Right atrium auricular region (tissue), 2 donors: ENCODE results near the gene PGLYRP4. TPM values are rescaled to one million over a fixed set of nuclear protein-coding genes. Genes with fewer than 3 reads are reported as not detected.

Experiments
- DNase-seq: peaks from one replicate; pipeline ENCODE4 v3.0.0-alpha.2; 2019; ENCODE audit warnings: low spot score
- H3K27ac ChIP-seq, 2 donors: fragments of 200-600 bp; sonication (generic); 1 replicate in 1 of 2; 2 replicates in 1 of 2; pipeline ENCODE4 v1.5.1; 2016 to 2019
- H3K27me3 ChIP-seq, 2 donors: fragments of 200-600 bp; sonication (generic); one replicate each; pipeline versions ENCODE4 v1.5.1 to v1.6.0; 2017 to 2019
- H3K36me3 ChIP-seq: fragments of 200-600 bp; sonication (generic); one replicate; pipeline ENCODE4 v1.5.1; 2016
- H3K4me1 ChIP-seq, 2 donors: fragments of 200-600 bp; sonication (generic); one replicate each; pipeline versions ENCODE4 v1.5.1 to v1.6.0; 2017 to 2019
- H3K4me3 ChIP-seq, 2 donors: fragments of 200-600 bp; sonication (generic); 1 replicate in 1 of 2; 2 replicates in 1 of 2; pipeline ENCODE4 v1.5.1; 2017 to 2019; ENCODE audit warnings: mild to moderate bottlenecking in 1 of 2, moderate library complexity in 1 of 2
- H3K9me3 ChIP-seq, 2 donors: fragments of 200-600 bp; sonication (generic); one replicate each; pipeline ENCODE4 v1.5.1; 2019
- CTCF ChIP-seq, 2 donors: fragments of 200-600 bp; sonication (generic); IDR thresholded peaks; one replicate each; pipeline ENCODE4 v1.5.1; 2019; ENCODE audit warnings: antibody characterized with exemption in 2 of 2
- total RNA-seq, 2 donors: library from RNA; depleted of rRNA; stranded (reverse); fragments of >200 nt; gene quantifications; one replicate each; pipeline ENCODE4 v1.1.0, GENCODE V29; 2016

The PGLYRP4 gene
- total RNA-seq, 2 donors from 2014 or later, result not detected

- Histone ChIP-seq H3K27ac (no peak overlapping the region), H3K4me3 (no peak overlapping the region), H3K9me3 (no peaks in the 10 kb centered on the region), H3K36me3 (no peaks in the 10 kb centered on the region), H3K27me3 (no peaks in the 10 kb centered on the region), H3K4me1 (no peaks in the 10 kb centered on the region)
- DNase-seq, result no peak
- TF ChIP-seq CTCF (IDR thresholded peaks at IDR 0.05), result no peak
Measured at GRCh38 chr1:153313288-153313687, 35.4 kb downstream of the PGLYRP4 start.

GRCh38 chr1:153312570-153313186 lies 36.0 kb downstream of the PGLYRP4 start, which contains the start of gene PGLYRP3:
TSS of gene PGLYRP3 (minus strand) at chr1:153312952. CDS start at chr1:153310665, 2,287 bp downstream.
- Histone ChIP-seq H3K27ac (no peak within 1 kb of the TSS), H3K4me3 (no peak within 1 kb of the TSS), H3K36me3 (no peaks in the 10 kb centered on the region), H3K27me3 (no peaks in the 10 kb centered on the region), H3K4me1 (no peaks in the 10 kb centered on the region), H3K9me3 (no peaks in the 10 kb centered on the region)
- TF ChIP-seq CTCF (IDR thresholded peaks at IDR 0.05), result no peak
- no peak for DNase-seq

- Histone ChIP-seq H3K9me3 (no peaks in the 10 kb centered on the region), H3K27ac (no peak overlapping the region), H3K27me3 (no peaks in the 10 kb centered on the region), H3K36me3 (no peaks in the 10 kb centered on the region), H3K4me1 (no peaks in the 10 kb centered on the region), H3K4me3 (no peak overlapping the region)
- no peak for TF ChIP-seq CTCF (IDR thresholded peaks at IDR 0.05)
- peak; percentile 34 for DNase-seq
Measured at GRCh38 chr1:153310526-153310925, 38.1 kb downstream of the PGLYRP4 start.

- no peaks in the 10 kb centered on the region for H3K4me1 ChIP-seq
- no peak for TF ChIP-seq CTCF (IDR thresholded peaks at IDR 0.05)
- no peaks in the 10 kb centered on the region for H3K9me3 ChIP-seq
- no peak overlapping the region for H3K27ac ChIP-seq
- DNase-seq, result no peak
- no peak overlapping the region for H3K4me3 ChIP-seq
- H3K27me3 ChIP-seq, result no peaks in the 10 kb centered on the region
- no peaks in the 10 kb centered on the region for H3K36me3 ChIP-seq
Measured at GRCh38 chr1:153309441-153309840, 39.2 kb downstream of the PGLYRP4 start.

- Histone ChIP-seq H3K27ac (no peak overlapping the region), H3K36me3 (no peaks in the 10 kb centered on the region), H3K4me3 (no peak overlapping the region), H3K9me3 (no peaks in the 10 kb centered on the region), H3K27me3 (no peaks in the 10 kb centered on the region), H3K4me1 (no peaks in the 10 kb centered on the region)
- no peak for TF ChIP-seq CTCF (IDR thresholded peaks at IDR 0.05)
- DNase-seq, result peak; percentile 50
Measured at GRCh38 chr1:153308540-153308939, 40.1 kb downstream of the PGLYRP4 start.

- Histone ChIP-seq H3K4me1 (no peaks in the 10 kb centered on the region), H3K36me3 (no peaks in the 10 kb centered on the region), H3K27ac (no peak overlapping the region), H3K27me3 (no peaks in the 10 kb centered on the region), H3K4me3 (no peak overlapping the region), H3K9me3 (no peaks in the 10 kb centered on the region)
- no peak for DNase-seq
- no peak for TF ChIP-seq CTCF (IDR thresholded peaks at IDR 0.05)
Measured at GRCh38 chr1:153307221-153307600, 41.4 kb downstream of the PGLYRP4 start.
